GM18526 (cell line): ENCODE data around the gene ZSWIM4.

Experiments used
- POLR2A ChIP-seq: IDR thresholded peaks from 3 replicates; pipeline ENCODE4 v1.6.1; 2011; ENCODE audit not compliant: insufficient read length; ENCODE audit errors: extremely low read depth

The ZSWIM4 gene

GRCh38 chr19:13797058-13797440 is 1.8 kb downstream of the ZSWIM4 start:
- TF ChIP-seq POLR2A, result no peak

DNA sequence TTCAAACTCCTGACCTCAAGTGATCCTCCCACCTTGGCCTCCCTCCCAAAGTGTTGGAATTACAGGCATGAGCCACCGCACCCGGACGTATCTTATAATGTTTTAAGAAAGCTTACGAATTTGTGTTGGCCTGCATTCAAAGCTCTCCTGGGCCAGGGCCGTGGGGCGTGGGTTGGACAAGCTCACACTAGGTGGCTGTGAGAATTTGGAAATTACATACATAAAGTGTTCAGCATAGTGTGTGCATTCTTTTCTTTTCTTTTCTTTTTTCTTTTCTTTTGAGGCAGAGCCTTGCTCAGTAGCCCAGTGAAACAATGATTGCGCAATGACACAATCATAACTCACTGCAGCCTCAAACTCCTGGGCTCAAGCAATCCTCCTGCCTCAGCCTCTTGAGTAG is 2.6 kb downstream of the ZSWIM4 start:
- TF ChIP-seq POLR2A, result no peak

DNA sequence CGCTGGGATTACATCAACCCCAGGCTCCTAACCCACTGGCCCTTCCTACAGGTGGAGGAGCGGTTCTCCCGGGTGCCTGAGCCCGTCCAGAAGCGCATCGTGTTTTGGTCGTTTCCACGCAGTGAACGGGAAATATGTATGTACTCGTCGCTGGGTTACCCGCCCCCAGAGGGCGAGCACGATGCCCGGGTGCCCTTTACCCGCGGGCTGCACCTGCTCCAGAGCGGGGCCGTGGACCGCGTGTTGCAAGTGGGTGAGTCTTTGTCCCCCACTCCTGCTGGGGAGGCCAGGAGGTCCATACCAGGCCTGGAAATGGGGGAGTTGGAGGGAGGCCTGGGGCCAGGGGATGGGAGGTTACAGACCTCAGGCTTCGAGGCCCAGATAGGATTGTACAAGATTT is 4.4 kb downstream of the ZSWIM4 start:
- TF ChIP-seq POLR2A, result no peak

- no peak for TF ChIP-seq POLR2A
Measured at GRCh38 chr19:13803038-13803437, 7.8 kb downstream of the ZSWIM4 start.

DNA sequence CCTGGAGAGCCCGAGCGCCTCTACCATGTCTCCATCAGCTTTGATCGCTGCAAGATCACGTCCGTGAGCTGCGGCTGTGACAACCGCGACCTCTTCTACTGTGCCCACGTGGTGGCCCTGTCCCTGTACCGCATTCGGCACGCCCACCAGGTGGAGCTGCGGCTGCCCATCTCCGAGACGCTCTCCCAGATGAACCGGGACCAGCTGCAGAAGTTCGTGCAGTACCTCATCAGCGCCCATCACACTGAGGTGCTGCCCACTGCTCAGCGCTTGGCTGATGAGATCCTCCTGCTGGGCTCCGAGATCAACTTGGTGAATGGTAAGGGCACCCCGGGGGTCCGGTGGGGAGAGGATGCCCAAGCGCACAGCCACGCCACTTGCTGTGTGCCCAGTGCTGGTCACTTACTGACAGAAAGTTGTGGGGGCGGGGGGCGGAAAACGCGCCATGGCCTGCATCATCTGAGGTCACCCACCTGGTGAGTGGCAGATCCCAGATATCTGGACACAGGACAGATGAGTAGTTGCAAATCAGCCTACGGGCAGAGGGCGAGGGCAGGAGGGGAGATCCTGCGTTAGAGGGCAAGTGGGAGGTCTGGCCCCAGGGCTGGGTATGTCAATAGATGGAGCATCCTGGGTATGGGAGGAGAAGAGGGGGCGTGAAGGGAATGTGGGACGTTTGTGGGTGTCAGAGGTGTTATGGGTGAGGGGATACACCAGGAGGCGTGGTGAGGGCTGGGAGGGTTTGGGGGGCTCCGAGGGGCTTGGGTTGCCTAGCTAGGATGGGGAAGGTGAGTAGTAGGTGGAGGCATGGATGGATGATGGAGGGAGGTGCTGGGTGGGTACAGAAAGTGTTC is 9.8 kb downstream of the ZSWIM4 start:
- TF ChIP-seq POLR2A, result no peak

DNA sequence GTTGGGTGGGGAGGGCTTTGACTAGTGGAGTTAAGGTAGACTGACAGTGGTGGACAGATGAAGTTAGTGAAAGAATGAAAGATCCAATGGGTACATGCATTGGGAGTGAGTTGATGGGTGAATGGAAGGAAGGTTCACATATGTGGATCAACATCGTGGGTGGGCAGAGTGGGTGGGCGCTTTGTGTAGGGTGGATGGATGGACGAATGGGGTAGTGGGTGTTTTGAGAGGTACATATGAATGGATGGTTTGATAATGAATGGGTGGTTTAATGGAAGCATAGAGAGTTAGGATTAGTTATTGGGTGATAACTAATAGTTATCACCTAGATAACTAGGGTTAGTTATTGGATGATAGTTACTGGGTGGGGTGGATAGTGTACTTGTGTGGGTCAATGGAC is 11.5 kb downstream of the ZSWIM4 start:
- TF ChIP-seq POLR2A, result no peak

- no peak for TF ChIP-seq POLR2A
Measured at GRCh38 chr19:13807421-13808021, 12.3 kb downstream of the ZSWIM4 start.

- TF ChIP-seq POLR2A, result no peak
Measured at GRCh38 chr19:13808856-13809255, 13.6 kb downstream of the ZSWIM4 start.

DNA sequence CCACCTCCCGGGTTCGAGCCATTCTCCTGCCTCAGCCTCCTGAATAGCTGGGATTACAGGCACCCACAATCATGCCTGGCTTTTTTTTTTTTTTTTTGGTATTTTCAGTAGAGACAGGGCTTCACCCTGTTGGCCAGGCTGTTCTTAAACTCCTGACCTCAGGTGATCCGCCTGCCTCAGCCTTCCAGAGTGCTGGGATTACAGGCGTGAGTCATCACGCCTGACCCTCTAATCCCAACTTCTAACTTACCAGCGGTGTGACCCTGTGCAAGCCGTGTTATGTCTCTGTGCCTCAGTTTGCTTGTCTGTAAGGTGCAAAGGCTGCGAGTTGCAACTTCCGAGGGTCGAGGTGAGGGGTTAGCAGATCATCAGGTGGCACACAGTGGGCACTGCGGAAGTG is 17.3 kb downstream of the ZSWIM4 start:
- no peak for TF ChIP-seq POLR2A

- no peak for TF ChIP-seq POLR2A
Measured at GRCh38 chr19:13813147-13813546, 17.9 kb downstream of the ZSWIM4 start.

DNA sequence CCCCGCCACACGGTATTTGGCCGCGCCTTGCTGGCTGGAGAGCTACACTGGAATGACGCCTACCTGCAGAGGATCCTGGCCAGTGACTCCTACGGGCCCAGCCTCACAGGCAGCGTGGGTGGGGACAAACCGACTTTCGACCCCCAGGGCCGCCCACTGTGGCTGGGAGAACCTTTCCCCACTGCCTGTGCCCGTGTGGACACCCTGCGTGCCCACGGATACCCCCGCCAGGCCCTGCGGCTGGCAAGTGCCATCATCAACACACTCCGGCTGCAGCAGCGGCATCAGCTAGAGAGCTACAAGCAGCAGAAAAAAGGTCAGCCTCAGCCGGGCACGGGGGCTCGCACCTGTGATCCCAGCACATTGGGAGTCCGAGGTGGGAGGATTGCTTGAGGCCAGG is 19.3 kb downstream of the ZSWIM4 start:
- TF ChIP-seq POLR2A, result no peak

GRCh38 chr19:13817018-13817614 is 21.9 kb downstream of the ZSWIM4 start:
- TF ChIP-seq POLR2A, result no peak

DNA sequence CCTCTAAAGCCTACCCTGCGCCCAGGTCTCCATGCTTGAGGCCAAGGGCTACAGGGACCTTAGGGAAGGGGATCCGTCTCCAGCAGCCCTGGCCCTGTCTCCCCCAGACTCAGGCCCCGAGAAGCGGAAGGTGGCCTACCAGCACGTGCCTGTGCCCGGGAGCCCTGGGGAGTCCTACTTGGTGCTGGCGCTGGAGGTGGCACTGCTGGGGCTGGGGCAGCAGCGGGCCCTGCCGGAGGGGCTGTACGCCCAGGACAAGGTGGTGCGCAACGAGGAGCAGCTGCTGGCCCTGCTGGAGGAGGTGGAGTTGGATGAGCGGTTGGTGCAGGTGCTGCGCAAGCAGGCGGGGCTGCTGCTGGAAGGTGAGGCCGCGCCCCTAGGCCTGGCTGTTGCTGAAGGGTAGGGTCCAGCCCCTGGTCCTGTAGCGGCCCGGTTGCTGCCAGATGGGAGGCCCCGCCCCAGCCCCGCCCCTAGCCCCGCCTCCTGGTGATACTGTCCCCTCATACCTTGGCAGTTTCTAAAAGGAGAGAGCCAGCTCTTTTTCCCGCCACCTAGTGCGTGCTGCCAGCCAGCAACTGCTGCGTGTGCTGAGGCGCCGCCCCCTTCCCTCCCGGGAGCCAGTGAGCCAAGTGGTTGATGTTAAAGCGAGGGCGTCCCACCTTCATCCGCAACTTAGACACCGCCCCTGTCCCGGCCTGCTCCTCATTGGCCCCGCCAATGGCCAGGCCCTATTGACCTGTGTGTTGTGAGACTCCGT is 22.6 kb downstream of the ZSWIM4 start:
- TF ChIP-seq POLR2A, result no peak

DNA sequence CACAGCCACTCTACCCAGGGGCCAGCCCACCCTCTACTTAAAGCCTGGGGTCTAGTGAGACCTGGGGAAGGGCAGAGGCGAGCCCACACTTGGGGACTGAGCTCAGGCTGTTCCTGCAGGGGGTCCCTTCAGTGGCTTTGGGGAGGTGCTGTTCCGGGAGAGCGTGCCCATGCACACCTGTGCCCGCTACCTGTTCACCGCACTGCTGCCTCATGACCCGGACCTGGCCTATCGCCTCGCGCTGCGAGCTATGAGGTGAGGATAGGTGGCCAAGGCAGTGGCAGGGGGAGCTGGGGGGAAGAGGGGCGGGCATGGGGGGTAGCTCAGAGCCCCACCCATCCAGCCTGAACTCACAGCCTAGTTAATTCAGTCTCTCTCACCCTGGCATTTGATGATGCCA is 24.0 kb downstream of the ZSWIM4 start:
- no peak for TF ChIP-seq POLR2A

GRCh38 chr19:13821292-13821691 is 26.0 kb downstream of the ZSWIM4 start:
- TF ChIP-seq POLR2A, result no peak

DNA sequence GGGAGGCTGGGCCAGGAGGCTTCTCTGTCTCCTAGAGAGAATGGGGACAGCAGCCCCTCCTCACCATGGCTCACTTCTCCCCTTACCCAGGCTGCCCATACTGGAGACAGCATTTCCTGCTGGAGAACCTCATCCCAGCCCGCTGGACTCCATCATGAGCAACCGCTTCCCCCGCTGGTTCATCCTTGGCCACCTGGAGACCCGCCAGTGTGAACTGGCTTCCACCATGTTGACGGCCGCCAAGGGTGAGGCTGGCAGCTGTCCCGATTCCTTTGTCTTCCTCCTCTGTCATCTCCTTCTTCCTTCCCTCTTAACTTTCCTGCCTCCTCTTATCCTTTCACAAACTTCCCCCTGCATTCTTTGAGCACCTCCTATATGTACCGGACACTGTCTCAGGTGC is 28.0 kb downstream of the ZSWIM4 start:
- TF ChIP-seq POLR2A, result no peak
